Muscle layer of colon (tissue), 2 donors: Measurements from ENCODE around the gene PRR18.

ENCODE experiments used
- H3K27ac ChIP-seq: one replicate; pipeline ENCODE4 v1.7.0; 2013; ENCODE audit warnings: low read depth, mild to moderate bottlenecking, low read length, moderate library complexity
- H3K27me3 ChIP-seq, 2 donors: one replicate each; pipeline ENCODE4 v1.7.0; 2013; ENCODE audit warnings: low read length in 2 of 2, mild to moderate bottlenecking in 2 of 2; ENCODE audit not compliant: insufficient read depth in 2 of 2, control insufficient read depth in 1 of 2
- H3K36me3 ChIP-seq: one replicate; pipeline ENCODE4 v1.7.0; 2013; ENCODE audit warnings: mild to moderate bottlenecking, low read length; ENCODE audit not compliant: insufficient read depth
- H3K4me1 ChIP-seq: one replicate; pipeline ENCODE4 v1.7.0; 2013; ENCODE audit warnings: mild to moderate bottlenecking, low read length; ENCODE audit not compliant: insufficient read depth
- H3K4me3 ChIP-seq, 2 donors: one replicate each; pipeline ENCODE4 v1.7.0; 2013; ENCODE audit warnings: low read length in 2 of 2, low read depth in 1 of 2, mild to moderate bottlenecking in 1 of 2, moderate library complexity in 1 of 2
- H3K9ac ChIP-seq: one replicate; pipeline ENCODE4 v1.7.0; 2013; ENCODE audit warnings: low read length
- H3K9me3 ChIP-seq: one replicate; pipeline ENCODE4 v1.7.0; 2013; ENCODE audit warnings: mild to moderate bottlenecking, low read length
- donor health status: abdominal sarcoma.
- donor health status: Adenocarcinoma of cecum.

PRR18 gene

GRCh38 chr6:166267526-166267925 is 40.7 kb downstream of the PRR18 start:
- H3K9me3 ChIP-seq, result no peaks in the 10 kb centered on the region
- no peak overlapping the region for H3K9ac ChIP-seq
- no peaks in the 10 kb centered on the region for H3K36me3 ChIP-seq
- no peak overlapping the region for H3K27ac ChIP-seq
- no peaks in the 10 kb centered on the region for H3K4me1 ChIP-seq
- H3K27me3 ChIP-seq, result peaks cover 0 to 14% of the 10 kb centered on the region in 2 donors
- no peak overlapping the region for H3K4me3 ChIP-seq

DNA sequence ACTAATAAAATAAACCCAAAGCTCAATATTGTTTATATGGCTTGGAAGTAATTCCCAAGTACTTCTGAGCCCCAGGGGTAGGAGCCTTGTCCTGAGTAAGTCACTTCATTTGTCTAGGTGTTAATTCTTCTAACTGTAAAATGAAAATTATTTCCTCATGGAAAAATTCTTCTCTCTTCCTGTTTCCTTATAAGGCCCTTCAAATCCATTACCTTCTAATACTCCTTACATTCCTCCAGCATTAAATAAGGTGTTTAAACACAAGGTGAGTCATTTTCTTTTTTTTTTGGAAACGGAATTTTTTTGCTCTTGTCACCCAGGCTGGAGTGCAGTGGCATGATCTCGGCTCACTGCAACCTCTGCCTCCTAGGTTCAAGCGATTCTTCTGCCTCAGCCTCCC is 41.9 kb downstream of the PRR18 start:
- H3K4me3 ChIP-seq, result no peak overlapping the region
- peaks cover 0 to 13% of the 10 kb centered on the region in 2 donors for H3K27me3 ChIP-seq

GRCh38 chr6:166262743-166263515 is 45.3 kb downstream of the PRR18 start:
- Histone ChIP-seq H3K27ac (no peak overlapping the region), H3K9me3 (no peaks in the 10 kb centered on the region), H3K4me3 (no peak overlapping the region), H3K36me3 (no peaks in the 10 kb centered on the region), H3K9ac (no peak overlapping the region), H3K27me3 (peaks cover 0 to 1% of the 10 kb centered on the region in 2 donors), H3K4me1 (no peaks in the 10 kb centered on the region)

More for the DNA sequence above, 41.9 kb downstream of the PRR18 start:
- H3K36me3 ChIP-seq, result no peaks in the 10 kb centered on the region
- no peak overlapping the region for H3K27ac ChIP-seq
- H3K9ac ChIP-seq, result no peak overlapping the region
- H3K4me1 ChIP-seq, result no peaks in the 10 kb centered on the region
- H3K9me3 ChIP-seq, result no peaks in the 10 kb centered on the region

GRCh38 chr6:166259296-166259977 is 48.8 kb downstream of the PRR18 start:
- no peak overlapping the region for H3K9ac ChIP-seq
- H3K4me1 ChIP-seq, result no peaks in the 10 kb centered on the region
- no peak overlapping the region for H3K4me3 ChIP-seq
- no peaks in the 10 kb centered on the region for H3K36me3 ChIP-seq
- H3K9me3 ChIP-seq, result no peaks in the 10 kb centered on the region
- peaks cover 0 to 12% of the 10 kb centered on the region in 2 donors for H3K27me3 ChIP-seq
- no peak overlapping the region for H3K27ac ChIP-seq

DNA sequence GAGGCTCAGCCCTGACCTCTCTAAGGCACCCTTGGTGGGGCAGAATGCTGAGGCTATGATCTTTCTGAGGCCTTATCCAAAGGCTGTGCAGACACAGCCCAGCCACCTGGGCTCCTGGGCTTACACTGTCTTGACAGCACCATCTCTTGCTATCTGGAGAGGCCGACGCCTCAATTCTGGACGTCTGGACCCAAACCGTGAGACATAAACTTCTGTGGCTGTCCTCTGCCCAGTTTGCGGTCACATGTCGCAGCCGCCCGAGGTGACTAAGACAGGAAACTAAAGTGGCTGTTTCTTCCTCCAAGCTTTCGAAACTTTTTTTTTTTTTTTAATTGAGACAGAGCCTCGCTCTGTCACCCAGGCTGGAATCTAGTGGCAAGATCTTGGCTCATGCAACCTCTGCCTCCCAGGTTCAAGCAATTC is 49.3 kb downstream of the PRR18 start:
- no peaks in the 10 kb centered on the region for H3K36me3 ChIP-seq
- no peak overlapping the region for H3K4me3 ChIP-seq
- peaks cover 3% of the 10 kb centered on the region for H3K4me1 ChIP-seq
- peaks cover 4 to 18% of the 10 kb centered on the region in 2 donors for H3K27me3 ChIP-seq
- no peak overlapping the region for H3K9ac ChIP-seq
- no peak overlapping the region for H3K27ac ChIP-seq
- H3K9me3 ChIP-seq, result no peaks in the 10 kb centered on the region

DNA sequence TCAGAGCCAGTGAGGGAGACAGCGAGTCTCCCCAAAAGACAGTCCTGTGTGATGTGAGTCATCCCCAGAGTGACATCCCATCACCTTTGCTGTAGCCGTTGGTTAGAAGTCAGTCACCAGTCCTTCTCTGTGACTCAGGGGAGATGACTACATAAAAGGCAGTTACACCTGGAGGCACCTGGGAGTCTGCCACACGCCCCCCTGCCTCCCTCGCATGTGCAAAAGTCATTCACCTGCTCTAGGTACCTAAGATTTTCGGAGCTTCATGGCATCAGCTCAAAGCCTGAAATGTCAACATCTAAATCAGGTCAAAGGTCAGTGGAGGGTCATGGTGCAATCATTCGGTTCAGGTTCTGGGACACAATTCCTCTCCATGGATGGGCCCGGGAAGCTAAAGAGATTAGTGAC is 50.3 kb downstream of the PRR18 start:
- H3K9ac ChIP-seq, result no peak overlapping the region
- H3K36me3 ChIP-seq, result no peaks in the 10 kb centered on the region
- H3K27ac ChIP-seq, result no peak overlapping the region
- H3K4me1 ChIP-seq, result peaks cover 9% of the 10 kb centered on the region
- H3K27me3 ChIP-seq, result peaks cover 9 to 27% of the 10 kb centered on the region in 2 donors
- no peaks in the 10 kb centered on the region for H3K9me3 ChIP-seq
- H3K4me3 ChIP-seq, result no peak overlapping the region
